Activated gamma-delta T cell treated with anti-CD3 and anti-CD28 coated beads, Interleukin-2, amount 50 U/mL, for 16 hours (primary cell): ENCODE data around the gene UBXN11.
A peak's percentile ranks its signal among the peaks of the same experiment; 100 is the strongest.

Source experiments
- DNase-seq: peaks from one replicate; pipeline ENCODE4 v3.0.0-alpha.2; 2020; ENCODE audit warnings: low read depth

Gene UBXN11

GRCh38 chr1:26285366-26286063, 20.9 kb downstream of the UBXN11 start:
- no peak for DNase-seq

GRCh38 chr1:26284597-26285347, 21.7 kb downstream of the UBXN11 start:
- peak; percentile 96 for DNase-seq

GRCh38 chr1:26283871-26284596, 22.4 kb downstream of the UBXN11 start:
- no peak for DNase-seq

GRCh38 chr1:26283279-26283853, 23.1 kb downstream of the UBXN11 start:
- no peak for DNase-seq

GRCh38 chr1:26282401-26282918, 24.0 kb downstream of the UBXN11 start:
- DNase-seq, result no peak

GRCh38 chr1:26281971-26282370, 24.5 kb downstream of the UBXN11 start:
- DNase-seq, result no peak

- no peak for DNase-seq
Measured at GRCh38 chr1:26281091-26281958, 25.1 kb downstream of the UBXN11 start.

GRCh38 chr1:26280333-26281042, 25.9 kb downstream of the UBXN11 start:
- no peak for DNase-seq

GRCh38 chr1:26279456-26280332, 26.7 kb downstream of the UBXN11 start, which contains the start of gene SH3BGRL3:
Gene SH3BGRL3 (plus strand): TSS chr1:26280086. CDS start chr1:26280156, 70 bp downstream.
- peak; percentile 69 for DNase-seq

GRCh38 chr1:26278724-26279455, 27.5 kb downstream of the UBXN11 start:
- no peak for DNase-seq

GRCh38 chr1:26278303-26278702, 28.1 kb downstream of the UBXN11 start:
- no peak for DNase-seq

GRCh38 chr1:26277719-26278118, 28.7 kb downstream of the UBXN11 start:
- DNase-seq, result no peak

- DNase-seq, result no peak
Measured at GRCh38 chr1:26277261-26277661, 29.2 kb downstream of the UBXN11 start.

- DNase-seq, result no peak
Measured at GRCh38 chr1:26276432-26276838, 30.0 kb downstream of the UBXN11 start.

- peak; percentile 69 for DNase-seq
Measured at GRCh38 chr1:26275580-26276431, 30.6 kb downstream of the UBXN11 start.

- no peak for DNase-seq
Measured at GRCh38 chr1:26274801-26275425, 31.5 kb downstream of the UBXN11 start.

GRCh38 chr1:26269198-26269550, 37.3 kb downstream of the UBXN11 start:
- no peak for DNase-seq
